Muscle layer of duodenum (tissue), 2 donors: Measurements from ENCODE around the gene APEH.

Experiments
- H3K27ac ChIP-seq: one replicate; pipeline ENCODE4 v1.7.0; 2013; ENCODE audit warnings: mild to moderate bottlenecking, low read length
- H3K27me3 ChIP-seq: one replicate; pipeline ENCODE4 v1.7.0; 2013; ENCODE audit warnings: low read depth, mild to moderate bottlenecking, control low read depth, low read length
- H3K36me3 ChIP-seq, 2 donors: one replicate each; pipeline ENCODE4 v1.7.0; 2013; ENCODE audit warnings: low read length in 2 of 2, control low read depth in 1 of 2, mild to moderate bottlenecking in 1 of 2; ENCODE audit not compliant: insufficient read depth in 2 of 2, control insufficient read depth in 1 of 2
- H3K4me1 ChIP-seq, 2 donors: one replicate each; pipeline ENCODE4 v1.7.0; 2013; ENCODE audit warnings: low read length in 2 of 2, mild to moderate bottlenecking in 2 of 2, control low read depth in 1 of 2, moderate library complexity in 1 of 2; ENCODE audit not compliant: insufficient read depth in 2 of 2, control insufficient read depth in 1 of 2
- H3K4me3 ChIP-seq, 2 donors: one replicate each; pipeline ENCODE4 v1.7.0; 2013; ENCODE audit warnings: low read length in 2 of 2, low read depth in 1 of 2, mild to moderate bottlenecking in 1 of 2
- H3K9me3 ChIP-seq, 2 donors: one replicate each; pipeline ENCODE4 v1.7.0; 2013; ENCODE audit warnings: low read length in 2 of 2, control low read depth in 1 of 2, mild to moderate bottlenecking in 1 of 2; ENCODE audit not compliant: control insufficient read depth in 1 of 2
- donor health status: healthy.

Gene APEH

DNA sequence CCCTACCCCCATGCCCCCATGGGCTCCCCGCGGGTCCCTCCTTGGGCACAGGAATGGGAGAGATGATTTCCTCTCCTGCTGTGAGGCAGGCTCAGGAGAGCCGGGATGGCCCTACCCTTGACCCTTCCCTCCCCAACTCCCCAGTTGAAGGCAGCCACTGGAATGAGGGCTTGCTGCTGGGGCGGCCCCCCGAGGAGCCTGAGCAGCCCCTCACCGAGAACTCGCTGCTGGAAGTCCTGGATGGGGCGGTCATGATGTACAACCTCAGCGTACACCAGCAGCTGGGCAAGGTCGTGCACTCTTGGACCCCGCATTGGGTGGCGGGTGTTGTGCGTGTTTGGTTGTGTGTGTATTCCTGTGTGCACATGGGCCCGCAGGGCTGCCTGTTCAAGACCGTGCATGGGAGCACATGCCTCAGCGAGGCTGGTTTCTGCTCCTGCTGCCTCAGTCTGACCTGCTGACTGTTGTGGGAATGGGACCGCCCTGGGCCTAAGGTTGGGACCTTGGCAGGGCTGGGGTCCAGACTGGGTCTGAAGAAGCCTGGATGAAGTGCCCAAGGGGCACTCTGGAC is 31.3 kb downstream of the APEH start:
- Histone ChIP-seq H3K27me3 (no peaks in the 10 kb centered on the region), H3K27ac (no peak overlapping the region), H3K4me3 (no peak overlapping the region), H3K9me3 (no peaks in the 10 kb centered on the region), H3K36me3 (peaks cover 22 to 52% of the 10 kb centered on the region in 2 donors), H3K4me1 (no peaks in the 10 kb centered on the region)

DNA sequence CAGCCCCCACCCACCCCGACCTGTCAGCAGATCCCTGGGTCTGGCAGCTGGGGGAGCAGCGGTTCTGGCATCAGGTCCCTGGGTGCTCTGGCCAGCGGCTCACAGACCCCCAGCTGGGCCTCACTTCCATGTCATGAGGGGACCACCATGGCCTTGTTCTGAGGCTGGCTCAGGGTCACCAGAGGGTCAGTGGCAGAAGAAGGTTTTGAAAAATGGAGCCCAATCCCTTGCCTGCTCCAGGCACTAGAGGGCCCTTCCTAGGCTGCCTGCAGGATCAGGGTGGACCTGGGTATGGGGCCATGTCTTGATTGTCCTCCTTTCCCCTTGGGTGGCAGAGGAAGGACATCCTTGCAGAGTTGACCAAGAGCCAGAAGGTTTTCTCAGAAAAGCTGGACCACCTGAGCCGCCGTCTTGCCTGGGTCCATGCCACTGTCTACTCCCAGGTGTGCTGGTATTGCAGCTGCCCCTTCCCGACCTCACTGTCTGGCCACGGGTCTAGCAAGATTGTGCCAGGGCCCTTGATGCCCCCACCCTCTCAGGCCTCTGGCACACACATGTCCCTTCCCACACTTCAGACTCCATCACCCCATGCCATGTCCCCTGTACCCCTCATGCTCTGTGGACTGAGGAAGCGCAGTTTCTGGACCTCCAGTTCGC is 32.4 kb downstream of the APEH start:
- Histone ChIP-seq H3K9me3 (no peaks in the 10 kb centered on the region), H3K36me3 (peaks cover 13 to 56% of the 10 kb centered on the region in 2 donors), H3K27ac (no peak overlapping the region), H3K4me1 (no peaks in the 10 kb centered on the region), H3K27me3 (no peaks in the 10 kb centered on the region), H3K4me3 (no peak overlapping the region)

DNA sequence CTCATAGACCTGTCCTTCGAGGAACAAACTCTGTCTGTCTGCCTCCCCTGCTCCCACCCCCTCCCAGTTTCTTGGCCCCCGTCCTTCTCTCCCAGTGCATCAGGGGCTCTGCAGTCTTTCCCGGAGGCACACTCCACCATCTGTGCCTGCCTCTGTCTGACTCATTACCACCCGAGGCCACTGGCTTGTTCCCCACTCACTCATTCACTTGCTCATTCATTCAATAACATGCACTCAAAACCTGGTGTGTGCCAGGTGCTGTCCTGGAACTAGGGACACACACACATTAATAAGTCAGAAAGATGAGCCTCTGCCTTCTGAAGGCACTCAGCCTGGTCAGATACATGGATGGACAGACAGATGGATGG is 32.9 kb downstream of the APEH start:
- no peaks in the 10 kb centered on the region for H3K4me1 ChIP-seq
- H3K27ac ChIP-seq: no peak overlapping the region
- no peaks in the 10 kb centered on the region for H3K9me3 ChIP-seq
- H3K4me3 ChIP-seq: no peak overlapping the region
- peaks cover 12 to 53% of the 10 kb centered on the region in 2 donors for H3K36me3 ChIP-seq
- no peaks in the 10 kb centered on the region for H3K27me3 ChIP-seq

DNA sequence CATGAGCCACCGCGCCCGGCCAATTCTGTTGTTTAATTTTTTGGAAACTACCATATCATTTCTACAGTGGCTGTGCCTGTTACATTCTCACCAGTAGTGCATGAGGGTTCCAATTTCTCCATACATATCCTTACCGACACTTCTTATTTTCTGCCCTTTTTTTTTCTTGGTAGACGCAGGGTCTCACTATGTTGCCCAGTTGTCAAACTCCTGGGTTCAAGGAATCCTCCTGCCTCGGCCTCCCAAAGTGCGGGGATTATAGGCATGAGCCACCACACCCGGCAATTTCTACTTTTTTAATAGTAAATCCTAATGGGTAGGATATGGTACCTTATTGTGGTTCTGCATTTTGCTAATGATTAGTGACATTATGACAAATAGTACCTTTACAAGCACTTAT is 35.7 kb downstream of the APEH start:
- peaks cover 5 to 50% of the 10 kb centered on the region in 2 donors for H3K36me3 ChIP-seq

DNA sequence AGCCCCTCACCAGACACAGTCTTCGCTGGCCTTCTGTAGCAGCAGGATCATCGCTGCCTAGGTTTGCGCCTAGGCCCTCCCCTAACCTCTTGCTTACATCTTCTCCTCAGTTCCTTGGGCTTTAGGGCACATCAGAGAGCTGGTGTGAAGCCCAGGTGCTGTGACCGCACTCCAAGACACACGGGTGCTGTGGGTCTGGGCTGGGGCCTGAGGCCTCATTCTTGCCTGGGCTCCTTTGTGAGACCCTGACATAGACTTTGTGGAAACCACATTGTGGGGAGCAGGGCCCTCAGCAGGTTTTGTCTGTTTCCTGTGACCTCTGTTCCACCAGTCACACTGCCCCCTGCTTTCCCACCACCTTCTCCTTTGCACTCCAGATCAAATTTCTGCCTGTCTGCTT is 37.3 kb downstream of the APEH start:
- Histone ChIP-seq H3K27ac (no peak overlapping the region), H3K27me3 (no peaks in the 10 kb centered on the region), H3K4me1 (no peaks in the 10 kb centered on the region), H3K9me3 (no peaks in the 10 kb centered on the region), H3K36me3 (peaks cover 0 to 49% of the 10 kb centered on the region in 2 donors), H3K4me3 (no peak overlapping the region)

More for the DNA sequence above, 35.7 kb downstream of the APEH start:
- no peaks in the 10 kb centered on the region for H3K4me1 ChIP-seq
- H3K27me3 ChIP-seq: no peaks in the 10 kb centered on the region
- H3K4me3 ChIP-seq: no peak overlapping the region
- no peak overlapping the region for H3K27ac ChIP-seq
- no peaks in the 10 kb centered on the region for H3K9me3 ChIP-seq

DNA sequence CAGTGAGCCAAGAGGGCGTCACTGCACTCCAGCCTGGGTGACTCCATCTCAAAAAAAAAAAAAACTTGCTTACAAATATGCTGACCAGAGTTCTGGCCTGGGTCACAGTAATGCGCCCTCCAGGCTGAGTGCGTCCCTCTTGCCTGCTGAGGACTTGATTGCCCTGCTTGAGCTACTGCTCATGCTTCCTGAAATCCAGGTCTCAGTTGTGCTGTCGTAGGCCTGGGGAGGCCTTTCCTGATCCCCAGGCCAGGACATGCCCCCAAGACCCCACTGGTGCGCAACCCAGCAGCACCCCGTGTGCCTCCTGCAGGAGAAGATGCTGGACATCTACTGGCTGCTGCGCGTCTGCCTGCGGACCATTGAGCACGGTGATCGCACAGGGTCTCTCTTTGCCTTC is 38.0 kb downstream of the APEH start:
- H3K4me1 ChIP-seq: no peaks in the 10 kb centered on the region
- H3K4me3 ChIP-seq: no peak overlapping the region
- H3K9me3 ChIP-seq: no peaks in the 10 kb centered on the region
- H3K36me3 ChIP-seq: peaks cover 0 to 46% of the 10 kb centered on the region in 2 donors
- no peaks in the 10 kb centered on the region for H3K27me3 ChIP-seq
- no peak overlapping the region for H3K27ac ChIP-seq

DNA sequence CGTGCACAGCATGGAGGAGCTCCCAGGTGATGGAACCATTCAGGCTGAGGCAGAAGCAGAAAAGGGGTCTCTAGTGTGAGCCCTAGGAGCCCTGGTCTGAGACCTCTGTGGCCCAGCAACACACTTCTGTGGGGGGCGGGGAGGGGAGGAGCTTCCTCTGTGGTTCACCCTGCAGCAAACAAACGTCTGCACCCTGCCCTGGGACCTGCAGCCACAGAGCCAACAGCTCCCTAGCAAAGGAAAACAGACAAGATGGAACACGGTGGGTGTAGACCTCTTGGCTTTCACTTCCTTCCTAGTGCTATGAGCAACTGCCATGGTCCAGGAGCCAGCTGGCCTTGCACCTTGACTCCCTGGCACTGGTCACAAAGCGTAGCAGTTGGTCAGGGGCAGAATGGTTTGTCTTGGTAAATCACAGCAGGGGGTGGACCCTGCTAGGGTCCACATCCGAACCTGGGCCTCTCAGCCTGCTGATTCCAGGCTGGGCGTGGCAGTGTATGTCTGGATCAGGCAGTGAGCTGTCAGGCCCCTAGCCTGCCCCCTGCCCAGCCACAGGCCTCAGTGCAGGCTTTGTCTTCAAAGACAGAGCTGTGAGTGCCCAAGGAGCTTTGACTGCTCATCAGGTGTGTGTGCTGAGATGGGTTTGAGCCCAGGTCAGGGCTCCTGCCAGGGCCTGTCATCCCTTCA is 38.6 kb downstream of the APEH start:
- H3K9me3 ChIP-seq: no peaks in the 10 kb centered on the region
- H3K36me3 ChIP-seq: peaks cover 0 to 45% of the 10 kb centered on the region in 2 donors
- no peak overlapping the region for H3K27ac ChIP-seq
- no peaks in the 10 kb centered on the region for H3K4me1 ChIP-seq
- H3K4me3 ChIP-seq: no peak overlapping the region
- no peaks in the 10 kb centered on the region for H3K27me3 ChIP-seq

DNA sequence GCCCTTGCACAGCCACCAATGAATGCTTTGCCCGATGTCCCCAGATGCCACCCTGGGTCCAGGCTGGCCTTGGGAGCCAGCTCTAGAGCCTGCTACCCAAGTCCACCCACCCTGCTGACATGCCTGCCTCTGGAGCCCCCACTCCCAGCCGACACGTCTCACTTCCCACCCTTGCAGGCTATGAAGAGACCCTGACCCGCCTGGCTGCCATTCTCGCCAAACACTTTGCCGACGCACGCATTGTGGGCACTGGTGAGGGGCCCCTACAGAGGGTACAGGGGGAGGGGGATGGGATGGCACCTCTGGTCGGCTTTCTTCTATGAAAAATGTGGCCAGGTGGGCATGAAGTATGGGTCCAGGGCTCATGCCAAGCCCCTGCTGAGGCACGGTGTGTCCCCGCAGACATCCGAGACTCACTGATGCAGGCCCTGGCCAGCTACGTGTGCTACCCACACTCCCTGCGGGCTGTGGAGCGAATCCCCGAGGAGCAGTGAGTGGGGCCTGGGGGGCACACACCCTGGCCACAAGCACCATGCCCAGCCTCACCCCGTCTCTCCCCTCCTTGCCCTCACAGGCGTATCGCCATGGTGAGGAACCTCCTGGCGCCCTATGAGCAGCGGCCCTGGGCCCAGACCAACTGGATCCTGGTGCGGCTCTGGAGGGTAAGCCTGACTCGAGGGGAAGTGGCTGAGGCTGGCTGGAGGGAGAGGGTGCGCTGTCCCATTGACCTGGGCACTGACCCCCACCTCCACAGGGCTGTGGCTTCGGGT is 39.4 kb downstream of the APEH start:
- no peaks in the 10 kb centered on the region for H3K27me3 ChIP-seq
- H3K9me3 ChIP-seq: no peaks in the 10 kb centered on the region
- no peak overlapping the region for H3K4me3 ChIP-seq
- H3K27ac ChIP-seq: no peak overlapping the region
- peaks cover 0 to 45% of the 10 kb centered on the region in 2 donors for H3K36me3 ChIP-seq
- peaks cover 0 to 2% of the 10 kb centered on the region in 2 donors for H3K4me1 ChIP-seq

DNA sequence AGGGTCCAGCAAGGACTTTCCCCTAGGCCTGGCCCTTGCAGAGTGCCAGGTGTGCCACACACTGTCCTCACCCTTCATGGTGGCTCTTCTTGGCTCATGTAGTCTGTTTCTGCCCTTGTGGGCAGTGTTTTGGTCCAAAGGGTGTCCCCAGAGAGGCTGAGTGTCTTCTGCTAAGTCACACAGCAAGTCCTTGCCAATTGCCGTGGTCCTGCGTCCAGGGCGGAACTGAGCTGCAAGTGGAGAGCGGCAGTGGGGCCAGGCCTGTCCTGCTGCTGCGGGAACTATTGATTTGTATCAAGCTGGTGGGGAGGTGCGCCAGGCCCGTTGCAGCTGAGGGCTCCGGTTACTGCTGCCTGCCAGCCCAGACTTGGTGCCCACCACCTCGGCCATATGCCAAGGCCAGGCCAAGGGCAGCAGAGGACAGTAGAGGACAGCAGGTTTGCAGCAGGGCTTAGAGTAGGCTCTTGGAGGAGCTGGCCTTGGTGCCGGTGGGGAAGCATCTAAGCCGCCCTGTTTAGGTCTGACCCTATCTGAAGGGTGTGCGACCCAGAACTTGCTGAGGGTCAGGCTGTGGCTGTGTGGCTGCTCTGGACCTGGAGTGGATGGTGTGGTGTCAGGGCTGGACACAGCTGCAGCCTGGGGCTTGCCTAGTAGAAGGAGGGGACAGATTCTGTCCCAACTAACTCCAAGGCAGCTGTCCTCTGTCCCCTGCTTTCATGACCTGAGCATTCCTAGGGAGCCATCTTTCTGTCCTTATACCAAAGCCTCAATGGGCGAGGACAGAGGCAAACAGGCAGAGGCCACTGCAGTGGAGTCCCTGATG is 40.8 kb downstream of the APEH start:
- Histone ChIP-seq H3K4me1 (peaks cover 0 to 8% of the 10 kb centered on the region in 2 donors), H3K4me3 (no peak overlapping the region), H3K27ac (no peak overlapping the region), H3K36me3 (peaks cover 0 to 45% of the 10 kb centered on the region in 2 donors), H3K27me3 (no peaks in the 10 kb centered on the region), H3K9me3 (no peaks in the 10 kb centered on the region)

DNA sequence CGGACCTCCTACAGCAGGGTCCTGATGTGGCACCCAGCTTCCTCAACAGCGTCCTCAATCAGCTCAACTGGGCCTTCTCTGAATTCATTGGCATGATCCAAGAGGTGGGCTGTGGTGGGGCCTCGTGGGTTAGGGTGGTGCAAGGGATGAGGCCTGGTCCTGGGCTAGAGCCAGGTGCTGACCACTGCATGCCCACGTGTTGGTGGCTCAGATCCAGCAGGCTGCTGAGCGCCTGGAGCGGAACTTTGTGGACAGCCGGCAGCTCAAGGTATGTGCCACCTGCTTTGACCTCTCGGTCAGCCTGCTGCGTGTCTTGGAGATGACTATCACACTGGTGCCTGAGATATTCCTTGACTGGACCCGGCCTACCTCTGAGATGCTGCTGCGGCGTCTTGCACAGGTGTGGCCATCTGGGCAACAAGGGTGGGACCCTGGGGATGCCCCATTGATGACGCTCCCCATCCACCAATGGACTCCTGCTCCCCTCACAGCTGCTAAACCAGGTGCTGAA is 41.5 kb downstream of the APEH start:
- Histone ChIP-seq H3K36me3 (peaks cover 0 to 43% of the 10 kb centered on the region in 2 donors), H3K27ac (no peak overlapping the region), H3K4me3 (no peak overlapping the region), H3K9me3 (no peaks in the 10 kb centered on the region), H3K4me1 (peaks cover 0 to 8% of the 10 kb centered on the region in 2 donors), H3K27me3 (no peaks in the 10 kb centered on the region)
